EH (cell line): ENCODE data around the gene EGLN2.
"Not testable (repeated sequence)": the region's sequence is repeated elsewhere in the genome, so short reads cannot be mapped to it uniquely, and the experiment has no call there.

Source experiments
- DNase-seq: peaks from one replicate; pipeline ENCODE4 v3.0.0-alpha.2; 2015; ENCODE audit warnings: low read depth

EGLN2 gene

DNA sequence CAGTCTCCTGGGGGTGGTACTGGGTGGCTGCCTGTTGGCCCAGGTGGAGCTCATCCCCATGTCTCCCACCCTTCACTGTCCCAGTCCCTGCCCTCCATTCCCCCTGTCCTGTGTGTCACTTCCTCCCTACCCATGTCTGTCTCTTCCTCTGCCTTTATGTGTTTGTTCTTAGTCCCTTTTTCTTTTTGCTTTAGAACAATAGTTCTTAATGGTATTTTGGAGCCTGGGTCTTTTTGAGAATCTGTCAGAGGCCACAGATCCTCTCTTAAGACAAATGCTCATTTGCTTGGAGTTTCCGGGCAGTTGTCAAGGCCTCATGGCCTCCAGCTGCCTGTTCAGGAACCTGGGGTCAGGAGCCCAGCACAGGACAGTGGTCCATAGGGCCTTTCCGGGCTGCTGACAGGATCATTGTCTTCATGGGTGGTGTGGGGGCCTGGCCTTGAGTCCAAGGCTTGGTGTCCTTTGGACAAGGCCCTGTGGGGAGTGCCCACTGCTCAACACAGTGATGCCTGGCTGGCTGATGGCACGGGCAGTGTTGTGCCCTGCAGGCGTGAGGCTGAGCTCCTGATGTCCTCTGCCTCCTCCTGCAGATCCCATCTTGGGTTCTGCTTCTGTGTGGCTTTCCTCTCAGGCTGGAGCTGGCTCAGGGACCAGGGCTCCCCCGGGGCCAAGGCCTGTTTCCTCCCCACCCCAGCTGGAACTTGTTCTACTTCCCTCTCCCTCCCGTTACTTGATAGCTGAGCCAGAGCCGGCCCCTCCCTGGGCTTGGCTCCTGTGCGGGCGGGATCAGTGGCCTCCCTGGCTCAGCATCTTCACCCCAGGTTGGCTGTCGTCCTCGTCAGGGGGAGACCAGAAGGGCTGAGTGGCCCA, 3.5 kb downstream of the EGLN2 start:
- no peak for DNase-seq

DNA sequence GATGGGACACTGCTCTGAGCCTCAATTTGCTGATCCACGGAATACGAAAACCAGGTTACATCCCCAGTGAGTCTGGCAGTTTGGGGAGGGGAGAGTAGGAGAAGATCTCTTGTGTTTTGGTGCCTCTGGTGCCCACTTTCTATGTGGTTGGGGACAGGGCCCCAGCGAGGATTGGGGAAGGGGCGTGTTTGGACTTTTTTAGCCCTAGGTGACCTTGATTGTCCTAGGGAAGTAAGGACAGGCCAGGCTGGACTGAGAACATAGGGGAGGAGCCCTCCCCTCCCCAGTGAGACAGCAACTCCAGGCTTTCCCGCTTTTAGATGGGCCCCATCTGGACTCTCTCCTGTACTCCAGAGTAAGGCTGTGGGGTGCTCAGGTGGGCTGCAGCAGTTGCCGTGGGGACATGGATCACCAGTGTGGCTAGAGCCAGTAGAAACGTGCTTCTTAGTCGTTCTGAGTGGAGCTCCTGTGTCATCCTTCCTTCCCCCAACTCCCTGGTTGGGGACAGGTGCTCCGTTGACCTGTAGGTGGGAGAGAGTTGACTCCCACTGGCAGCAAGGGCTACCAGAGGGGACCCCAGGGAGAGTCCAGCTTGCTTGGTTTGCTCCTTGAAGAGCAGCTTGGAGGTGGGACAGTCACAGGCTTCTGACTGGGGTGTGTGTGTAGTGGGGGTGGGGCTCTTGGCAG, 4.3 kb downstream of the EGLN2 start:
- no peak for DNase-seq

DNA sequence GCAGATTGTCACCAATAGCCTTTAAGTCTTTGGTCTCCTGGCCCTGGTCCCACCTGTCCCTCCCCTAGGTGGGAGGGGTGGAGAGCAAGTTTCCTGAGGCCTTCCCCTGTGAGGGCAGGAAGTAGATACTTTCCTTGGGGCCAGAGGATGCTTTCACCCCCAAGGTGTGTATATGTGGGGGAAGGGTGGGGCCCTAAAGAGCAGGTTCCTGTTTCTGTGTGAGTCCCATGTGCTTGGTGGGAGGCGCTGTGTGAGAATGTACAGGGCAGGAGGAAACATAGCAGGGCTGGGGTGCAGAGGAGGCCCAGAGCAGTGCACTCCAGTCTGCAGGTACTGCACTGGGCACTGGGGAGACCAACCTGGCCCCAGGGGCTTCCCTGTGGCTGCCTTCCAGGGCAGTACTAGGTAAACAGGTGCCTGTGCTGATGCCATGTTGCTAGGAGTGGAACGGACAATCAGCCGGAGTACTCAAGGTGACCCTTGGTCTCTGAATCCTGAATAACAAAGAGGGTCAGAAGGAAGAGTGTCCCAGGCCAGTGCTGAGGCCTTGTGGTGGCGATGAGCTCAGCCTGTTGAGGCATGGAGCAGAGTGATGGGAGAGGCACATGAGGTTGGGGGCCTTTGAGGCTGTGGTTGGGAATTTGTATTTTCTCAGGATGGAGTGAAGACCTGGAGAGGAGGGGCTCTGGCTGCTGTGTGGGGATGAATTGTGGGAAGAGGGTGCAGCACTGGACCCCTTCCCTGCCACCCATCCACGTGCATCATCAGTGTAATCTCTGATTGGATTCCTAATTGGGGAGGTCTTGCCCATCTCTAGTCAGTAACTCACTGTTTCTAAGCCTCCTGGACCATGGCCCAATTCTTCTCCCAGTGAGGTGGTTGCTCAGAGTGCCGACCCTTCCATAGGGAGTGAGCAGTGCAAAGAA, 5.1 kb downstream of the EGLN2 start:
- no peak for DNase-seq

DNA sequence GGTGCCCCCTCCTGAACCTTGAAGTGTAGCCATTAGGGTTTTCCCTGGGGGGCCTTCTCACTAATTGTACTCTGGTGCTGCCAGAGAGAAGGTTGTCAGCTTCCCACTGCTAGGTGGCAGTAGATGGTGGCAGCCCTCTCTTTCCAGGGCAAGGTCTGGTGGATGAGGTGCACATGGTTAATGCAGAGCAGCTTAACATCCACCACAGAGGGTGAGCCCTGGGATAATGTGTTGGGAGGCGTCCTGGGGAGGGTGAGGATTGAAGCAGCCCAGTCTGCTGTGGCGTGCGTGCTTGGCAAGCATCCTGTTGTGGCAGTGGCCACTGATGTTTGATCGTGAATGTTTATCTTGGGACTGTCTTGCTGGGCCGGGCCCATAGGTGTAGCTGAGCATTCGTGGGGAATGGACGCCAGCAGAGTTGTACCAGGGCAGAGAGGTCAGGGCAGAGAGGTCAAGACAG, 5.8 kb downstream of the EGLN2 start:
- no peak for DNase-seq

DNA sequence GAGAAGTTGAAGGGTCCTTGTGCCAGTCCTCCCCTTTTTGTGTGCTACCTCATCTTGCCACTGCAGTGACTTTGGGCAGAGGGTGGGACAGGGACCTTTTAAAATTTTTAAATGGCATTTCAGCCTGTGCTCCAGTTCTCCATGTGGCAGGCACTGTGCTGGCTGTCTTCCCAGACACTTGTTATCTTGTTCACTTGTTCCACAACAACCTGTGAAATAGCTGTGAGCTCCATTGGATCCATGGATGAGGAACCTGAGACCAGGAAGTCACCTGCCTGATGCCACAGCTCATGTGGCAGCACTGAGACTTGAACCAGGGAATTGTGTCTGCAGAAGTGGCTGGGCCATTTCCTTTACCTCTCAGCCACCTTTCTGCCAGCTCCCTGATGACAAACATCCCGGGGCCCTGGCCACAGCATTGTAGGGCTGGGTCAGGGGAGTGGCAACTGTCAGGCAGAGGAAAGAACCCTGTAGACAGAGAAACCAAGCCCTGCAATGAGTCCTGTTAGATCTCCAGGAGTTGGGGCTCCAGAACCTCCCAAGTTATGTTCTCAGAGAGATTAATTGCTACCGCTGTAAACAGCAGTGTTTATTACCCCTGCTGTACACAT, 6.4 kb downstream of the EGLN2 start:
- no peak for DNase-seq

DNA sequence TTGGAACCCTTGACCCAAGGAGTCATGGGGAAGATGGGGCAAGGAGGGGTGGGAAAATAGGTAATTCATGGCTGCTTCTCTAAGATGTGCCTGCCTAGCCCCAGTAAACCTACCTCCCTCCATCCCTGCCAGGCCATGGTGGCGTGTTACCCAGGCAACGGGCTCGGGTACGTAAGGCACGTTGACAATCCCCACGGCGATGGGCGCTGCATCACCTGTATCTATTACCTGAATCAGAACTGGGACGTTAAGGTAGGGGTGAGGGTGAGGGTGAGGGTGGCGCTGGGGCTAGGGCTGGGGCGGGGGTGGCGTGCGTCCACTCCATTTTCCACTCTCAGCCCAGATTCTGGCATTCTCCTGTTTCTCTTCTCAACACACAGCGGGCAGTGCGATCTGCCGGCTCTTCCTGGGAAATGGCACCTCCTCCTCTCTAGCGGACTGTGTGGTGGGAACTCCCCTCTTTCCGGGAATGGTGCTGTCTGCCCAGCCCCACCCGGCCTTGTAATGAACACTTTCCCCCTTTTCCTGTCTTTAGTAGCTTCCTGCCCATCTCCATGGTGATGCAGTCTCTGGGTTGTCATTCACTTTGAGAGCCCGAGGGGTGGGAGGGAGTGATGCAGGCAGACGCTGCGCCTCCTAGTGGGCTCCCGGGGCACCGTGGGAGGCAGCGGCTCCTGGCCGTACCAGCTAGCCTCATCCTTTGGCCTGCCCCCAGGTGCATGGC, 7.6 kb downstream of the EGLN2 start:
- peak; percentile 99 for DNase-seq

DNA sequence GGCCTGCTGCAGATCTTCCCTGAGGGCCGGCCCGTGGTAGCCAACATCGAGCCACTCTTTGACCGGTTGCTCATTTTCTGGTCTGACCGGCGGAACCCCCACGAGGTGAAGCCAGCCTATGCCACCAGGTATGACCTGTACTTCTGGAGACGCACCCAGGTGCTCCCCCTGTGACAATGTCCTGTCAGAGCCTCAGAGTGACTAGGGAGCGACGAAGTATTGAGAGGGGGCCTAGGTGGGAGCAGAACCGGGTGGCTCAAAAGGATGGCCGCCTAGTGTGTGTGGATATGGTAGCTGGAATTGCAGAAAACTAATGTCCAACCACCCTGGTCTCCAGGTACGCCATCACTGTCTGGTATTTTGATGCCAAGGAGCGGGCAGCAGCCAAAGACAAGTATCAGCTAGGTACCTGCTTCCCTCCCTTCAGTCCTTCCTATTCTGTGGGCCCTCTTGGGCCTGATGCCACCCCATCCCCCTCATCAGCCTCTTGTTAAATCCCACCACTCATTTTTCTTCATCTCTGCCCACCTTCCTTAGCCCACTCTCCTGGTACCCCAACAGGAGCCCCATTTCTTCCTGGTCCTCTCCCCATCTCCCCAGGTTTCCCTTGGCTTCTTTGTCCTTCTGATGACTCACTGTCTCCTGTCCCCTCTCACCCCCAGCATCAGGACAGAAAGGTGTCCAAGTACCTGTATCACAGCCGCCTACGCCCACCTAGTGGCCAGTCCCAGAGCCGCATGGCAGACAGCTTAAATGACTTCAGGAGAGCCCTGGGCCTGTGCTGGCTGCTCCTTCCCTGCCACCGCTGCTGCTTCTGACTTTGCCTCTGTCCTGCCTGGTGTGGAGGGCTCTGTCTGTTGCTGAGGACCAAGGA, 8.4 kb downstream of the EGLN2 start:
- DNase-seq: no peak

DNA sequence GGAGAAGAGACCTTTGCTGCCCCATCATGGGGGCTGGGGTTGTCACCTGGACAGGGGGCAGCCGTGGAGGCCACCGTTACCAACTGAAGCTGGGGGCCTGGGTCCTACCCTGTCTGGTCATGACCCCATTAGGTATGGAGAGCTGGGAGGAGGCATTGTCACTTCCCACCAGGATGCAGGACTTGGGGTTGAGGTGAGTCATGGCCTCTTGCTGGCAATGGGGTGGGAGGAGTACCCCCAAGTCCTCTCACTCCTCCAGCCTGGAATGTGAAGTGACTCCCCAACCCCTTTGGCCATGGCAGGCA, 9.0 kb downstream of the EGLN2 start:
- no peak for DNase-seq

DNA sequence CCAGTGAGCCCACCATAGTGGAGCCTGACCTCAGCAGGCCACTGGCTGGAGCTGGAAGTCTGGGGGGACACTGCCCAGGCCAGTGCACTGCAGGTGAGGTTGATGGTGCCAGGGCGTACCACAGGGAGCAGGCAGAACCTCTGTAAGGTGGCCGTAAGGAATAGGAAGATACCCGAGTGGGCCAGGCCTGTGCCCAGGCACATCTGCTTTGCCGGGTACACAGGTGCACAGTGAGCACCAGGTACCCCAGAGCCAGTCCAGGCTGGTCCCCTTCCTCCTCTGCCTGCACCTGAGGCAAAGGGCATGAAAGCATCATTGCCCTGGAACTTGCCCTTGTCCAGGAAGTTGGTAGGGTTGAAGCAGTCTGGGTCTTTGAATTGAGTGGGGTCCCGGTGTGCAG, 9.5 kb downstream of the EGLN2 start:
- no peak for DNase-seq

DNA sequence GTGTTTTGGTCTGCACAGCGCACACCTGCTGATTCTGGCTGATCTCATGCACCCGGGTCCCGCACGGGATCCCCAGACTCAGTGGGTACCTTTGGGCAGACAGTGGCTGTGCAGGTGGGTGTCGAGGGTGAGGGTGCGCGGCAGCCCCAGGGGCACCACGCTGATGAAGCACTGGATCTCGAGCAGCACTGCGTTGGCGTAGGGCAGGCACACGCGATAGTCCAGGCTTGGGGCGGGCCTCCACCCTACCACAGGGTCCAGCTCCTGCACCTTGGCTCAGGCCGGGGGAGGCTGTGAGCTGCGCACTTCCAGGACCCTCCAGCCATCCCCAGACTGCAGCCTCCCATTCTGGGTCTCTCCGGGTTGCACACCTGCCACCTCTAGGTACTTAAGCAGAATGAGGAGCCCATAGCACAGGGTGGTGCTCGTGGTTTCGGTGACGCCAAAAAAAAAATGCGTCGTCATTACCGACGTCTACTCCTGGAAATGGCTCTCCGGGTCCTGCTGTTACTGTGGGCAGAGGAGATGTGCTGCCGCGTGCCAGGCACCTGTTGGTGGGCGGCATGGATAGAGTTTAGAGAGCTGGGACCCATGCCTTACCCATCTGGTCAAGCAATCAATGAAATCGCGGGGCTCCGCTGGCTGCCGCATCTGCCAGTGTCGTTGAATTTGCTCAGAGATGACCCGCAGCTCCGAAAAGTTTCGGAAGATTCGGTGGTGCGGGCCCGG, 10.5 kb downstream of the EGLN2 start:
- DNase-seq: no peak

DNA sequence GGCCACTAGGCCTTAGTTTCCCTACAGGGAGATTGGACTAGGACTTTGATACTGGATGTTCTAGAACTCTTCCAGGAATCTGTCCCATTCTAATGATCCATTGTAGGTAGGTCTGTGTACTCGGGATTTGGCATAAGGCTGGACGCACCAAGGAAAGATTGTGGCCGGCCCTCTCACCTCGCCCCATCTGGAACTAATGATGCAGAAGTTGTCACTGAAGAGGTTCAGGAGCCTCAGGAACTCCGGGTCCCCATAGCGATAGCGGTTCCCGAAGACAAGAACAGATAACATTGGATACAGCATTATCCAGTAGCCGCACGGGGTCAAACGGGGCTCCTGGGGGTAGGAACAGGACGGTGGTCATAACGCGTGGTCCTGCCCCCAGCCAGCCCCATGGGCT, 11.2 kb downstream of the EGLN2 start:
- DNase-seq: no peak

DNA sequence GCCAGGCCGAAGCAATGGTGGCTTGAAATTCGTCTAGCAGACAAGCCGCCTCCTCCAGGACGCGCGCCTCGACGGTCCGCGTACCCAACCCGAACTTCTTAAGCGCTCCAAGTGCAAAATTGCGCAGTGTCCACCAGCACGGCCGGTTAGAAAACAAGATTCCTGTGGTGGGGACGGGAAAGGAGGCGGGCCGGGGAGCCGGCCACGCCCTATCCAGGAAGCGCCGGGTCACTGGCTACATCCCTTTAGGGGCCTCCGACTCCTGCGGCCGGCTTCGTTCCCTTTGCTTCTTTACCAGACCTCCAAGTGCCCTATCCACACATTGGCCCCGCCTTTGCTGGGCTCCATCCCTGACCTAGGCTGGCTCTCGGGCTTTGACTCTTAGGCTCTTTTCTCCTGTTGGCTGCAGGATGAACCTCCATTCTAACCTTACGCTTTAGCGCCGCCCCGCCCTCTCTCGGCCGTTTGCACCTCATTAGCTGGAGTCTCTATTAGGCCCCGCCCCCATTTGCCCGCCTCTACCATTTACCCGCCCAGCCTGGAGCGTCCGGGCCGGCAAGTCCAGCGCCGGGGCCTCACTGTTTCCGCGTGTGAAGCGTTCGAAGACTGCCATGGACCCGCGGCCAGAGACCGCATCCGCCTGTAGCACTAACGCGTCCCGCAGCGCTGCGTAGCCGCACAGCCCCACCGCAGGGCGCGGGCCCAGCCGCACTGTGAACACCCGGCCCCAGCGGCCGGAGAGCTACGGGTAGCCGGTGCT, 11.8 kb downstream of the EGLN2 start:
- DNase-seq: peak; percentile 90

DNA sequence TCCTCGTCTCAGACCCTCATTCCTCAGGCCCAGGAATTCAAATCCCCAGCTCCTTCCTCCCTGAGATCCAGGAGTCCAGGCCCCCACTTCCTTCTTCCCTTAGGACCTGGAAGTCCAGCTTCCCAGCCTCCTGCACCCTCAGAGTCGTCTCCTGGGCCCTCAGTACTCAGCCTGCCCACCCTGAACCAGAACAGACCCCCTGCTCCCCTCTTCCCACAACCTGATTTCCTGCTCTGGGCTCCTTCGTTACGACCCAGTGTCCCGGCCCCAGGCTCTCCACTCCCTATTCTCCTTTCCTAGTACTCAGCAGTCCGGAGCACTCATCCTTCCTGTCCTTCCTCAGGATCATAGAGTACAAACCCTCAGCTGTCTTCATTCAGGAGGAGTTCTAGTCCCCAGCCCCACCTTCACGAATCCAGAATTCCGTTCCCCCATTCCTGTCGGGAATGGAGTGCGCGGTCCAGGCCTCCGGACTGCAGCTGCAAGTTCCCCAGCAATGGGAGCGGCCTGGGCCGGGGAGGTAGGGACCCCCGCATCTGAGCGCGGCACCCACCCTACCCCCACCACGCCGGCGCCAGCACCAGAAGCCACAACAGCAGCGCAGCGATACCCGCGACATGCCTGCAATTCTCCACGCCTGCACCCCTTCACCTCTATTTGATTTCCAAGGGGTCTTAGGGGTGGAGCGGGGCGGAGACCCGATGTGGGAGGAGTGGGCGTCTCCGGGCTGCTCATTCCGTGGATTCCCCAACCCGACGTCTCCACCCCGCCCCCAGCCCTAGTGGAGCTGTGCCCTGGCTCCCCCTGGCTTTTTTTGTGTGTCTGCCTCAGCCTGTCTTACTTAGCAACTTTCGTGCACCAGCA, 12.7 kb downstream of the EGLN2 start:
- no peak for DNase-seq

DNA sequence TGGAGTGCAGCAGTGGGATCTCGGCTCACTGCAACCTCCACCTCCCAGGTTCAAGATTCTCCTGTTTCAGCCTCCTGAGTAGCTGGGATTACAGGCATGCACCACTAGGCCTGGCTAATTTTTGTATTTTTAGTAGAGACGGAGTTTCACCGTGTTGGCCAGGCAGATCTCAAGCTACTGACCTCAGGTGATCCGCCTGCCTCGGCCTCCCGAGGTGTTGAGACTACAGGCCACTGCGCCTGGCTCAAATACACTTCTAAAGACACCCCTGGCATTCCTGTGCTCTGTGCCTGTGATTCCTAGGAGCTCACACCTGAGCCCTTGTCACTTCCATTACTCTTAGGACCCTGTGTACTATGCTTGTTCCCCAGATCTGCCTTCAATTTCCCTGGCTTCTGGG, 13.6 kb downstream of the EGLN2 start:
- DNase-seq: not testable (repeated sequence)

DNA sequence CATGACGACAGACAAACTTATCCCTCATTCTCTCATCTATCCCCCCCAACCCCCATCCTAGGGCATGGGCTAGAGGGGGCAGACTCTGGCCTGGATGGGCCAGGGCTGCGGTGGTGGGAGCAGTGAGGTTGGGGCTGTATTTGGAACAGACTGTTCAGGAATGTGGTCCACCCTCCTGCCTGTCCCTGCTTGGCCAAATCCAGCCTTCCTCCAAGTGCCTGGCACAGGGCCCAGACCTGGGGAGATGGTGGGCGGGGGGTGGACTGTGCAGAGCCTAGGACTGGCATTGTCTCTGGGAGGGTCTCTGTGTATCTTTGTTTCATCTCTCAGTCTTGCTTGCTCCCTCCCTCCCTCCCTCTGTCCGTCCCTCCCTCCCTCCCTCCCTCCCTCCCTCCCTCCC, 14.2 kb downstream of the EGLN2 start:
- DNase-seq: no peak

DNA sequence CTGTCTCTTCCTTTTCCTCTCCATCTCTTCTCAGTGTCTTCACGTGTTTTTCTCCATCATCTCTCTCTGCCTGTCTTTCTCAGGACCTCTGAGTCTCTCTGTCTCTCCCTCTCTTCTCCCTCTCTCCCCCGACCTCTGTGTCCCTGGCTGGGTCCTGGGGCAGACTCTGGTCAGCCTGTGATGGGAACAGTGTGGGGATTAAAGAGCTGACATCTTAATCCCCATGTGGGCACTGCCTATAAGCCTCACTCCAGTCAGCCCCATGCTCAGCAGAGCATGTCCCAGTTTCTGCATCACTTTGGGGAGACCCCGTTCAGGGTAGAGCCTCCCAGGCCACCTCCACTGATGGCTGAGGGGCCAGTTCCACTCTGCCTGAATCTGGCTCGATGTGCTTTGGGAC, 16.2 kb downstream of the EGLN2 start:
- DNase-seq: no peak

DNA sequence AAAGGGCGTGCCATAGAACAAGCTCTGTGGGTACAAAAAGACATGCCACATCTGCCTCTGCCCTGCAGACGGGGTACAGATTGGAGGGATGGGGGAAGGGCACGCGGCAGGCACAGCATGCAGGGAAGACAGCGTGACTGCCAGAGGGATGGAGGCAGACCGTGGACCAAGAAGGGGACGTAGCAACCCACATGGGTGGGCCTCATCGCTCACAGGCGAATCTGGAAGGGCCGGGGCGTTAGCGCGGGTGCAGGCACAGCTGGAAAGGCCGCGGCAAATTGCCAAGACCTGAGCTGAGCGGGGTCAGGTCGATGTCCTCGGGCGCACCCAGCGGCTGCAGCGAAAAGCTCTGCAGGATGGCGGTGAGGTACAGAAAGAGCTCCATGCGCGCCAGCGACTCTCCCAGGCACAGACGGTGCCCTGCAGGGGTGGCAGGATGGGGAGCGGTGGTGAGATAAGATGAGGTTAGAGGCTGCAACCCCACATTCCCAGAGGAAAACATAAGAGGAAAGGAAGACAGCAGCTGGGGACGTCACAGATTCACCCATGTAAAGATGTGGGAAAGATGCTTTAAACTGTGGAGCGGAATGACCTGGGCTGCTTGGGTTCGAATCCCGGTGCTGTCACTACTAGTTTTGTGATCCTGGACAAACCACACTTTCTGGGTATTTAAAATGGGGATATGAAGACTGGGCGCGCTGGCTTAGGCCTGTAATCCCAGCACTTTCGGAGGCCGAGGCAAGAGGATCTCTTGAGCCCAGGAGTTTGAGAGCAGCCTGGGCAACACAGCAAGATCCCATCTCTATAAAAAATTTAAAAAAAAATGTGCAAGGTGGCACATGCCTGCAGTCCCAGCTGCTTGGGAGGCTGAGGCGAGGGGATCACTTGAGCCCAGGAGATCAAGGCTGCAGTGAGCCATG, 19.7 kb downstream of the EGLN2 start:
- DNase-seq: peak; percentile 50
